DND-41 (cell line): ENCODE data around the gene CIB2.

Experiments used
- CTCF ChIP-seq: IDR thresholded peaks from 2 replicates; pipeline ENCODE4 v1.5.1; 2012; ENCODE audit warnings: borderline replicate concordance, low read length, moderate library complexity, mild to moderate bottlenecking; ENCODE audit not compliant: poor library complexity, severe bottlenecking; ENCODE audit errors: extremely low read depth
- EZH2 ChIP-seq: IDR thresholded peaks from 3 replicates; pipeline ENCODE4 v1.6.1; 2012; ENCODE audit warnings: borderline replicate concordance, low read depth, mild to moderate bottlenecking, moderate library complexity, low read length, inconsistent platforms; ENCODE audit not compliant: severe bottlenecking

- TF ChIP-seq CTCF: no peak
- no peak for TF ChIP-seq EZH2
Observed at GRCh38 chr15:78104119-78104479, 27.1 kb downstream of the CIB2 start.
